Hepatocyte (in vitro differentiated cells): ENCODE results near the gene RBM47. TPM values are rescaled to one million over a fixed set of nuclear protein-coding genes. Genes with fewer than 3 reads are reported as not detected.
"Not testable (repeated sequence)": the region's sequence is repeated elsewhere in the genome, so short reads cannot be mapped to it uniquely, and the experiment has no call there.

Experiments used
- DNase-seq: peaks from one replicate; pipeline ENCODE4 v3.0.0-alpha.2; 2016; ENCODE audit warnings: low spot score
- H2AFZ ChIP-seq: fragments of 200-600 bp; sonication (generic); 2 replicates; pipeline ENCODE4 v1.6.0; 2016; ENCODE audit warnings: antibody characterized with exemption, mild to moderate bottlenecking
- H3K27ac ChIP-seq: fragments of 200-600 bp; sonication (generic); 2 replicates; pipeline ENCODE4 v1.5.1; 2016; ENCODE audit warnings: mild to moderate bottlenecking
- H3K27me3 ChIP-seq: fragments of 200-600 bp; sonication (generic); 2 replicates; pipeline ENCODE4 v1.6.1; 2016
- H3K36me3 ChIP-seq: fragments of 200-600 bp; sonication (generic); replicated peaks from 2 replicates; pipeline ENCODE4 v1.5.1; 2016; ENCODE audit warnings: low read depth; ENCODE audit not compliant: insufficient read depth
- H3K4me1 ChIP-seq: fragments of 200-600 bp; sonication (generic); 2 replicates; pipeline ENCODE4 v1.5.1; 2016; ENCODE audit warnings: mild to moderate bottlenecking, moderate library complexity; ENCODE audit not compliant: insufficient read depth
- H3K4me2 ChIP-seq: fragments of 200-600 bp; sonication (generic); 2 replicates; pipeline ENCODE4 v1.6.0; 2016
- H3K4me3 ChIP-seq: fragments of 200-600 bp; sonication (generic); 2 replicates; pipeline ENCODE4 v1.5.1; 2016; ENCODE audit warnings: mild to moderate bottlenecking
- H3K79me2 ChIP-seq: fragments of 200-600 bp; sonication (generic); 2 replicates; pipeline ENCODE4 v1.6.0; 2017; ENCODE audit warnings: mild to moderate bottlenecking
- H3K9me2 ChIP-seq: fragments of 200-600 bp; sonication (generic); replicated peaks from 2 replicates; pipeline ENCODE4 v1.6.0; 2017; ENCODE audit warnings: mild to moderate bottlenecking; ENCODE audit not compliant: insufficient read depth
- H3K9me3 ChIP-seq: fragments of 200-600 bp; sonication (generic); 2 replicates; pipeline ENCODE4 v1.5.1; 2016; ENCODE audit warnings: low read depth, mild to moderate bottlenecking
- H4K20me1 ChIP-seq: fragments of 200-600 bp; sonication (generic); 2 replicates; pipeline ENCODE4 v1.6.0; 2016; ENCODE audit warnings: mild to moderate bottlenecking; ENCODE audit not compliant: insufficient read depth, poor library complexity, severe bottlenecking
- CTCF ChIP-seq: fragments of 200-600 bp; sonication (generic); IDR thresholded peaks from 2 replicates; pipeline ENCODE4 v1.5.1; 2016; ENCODE audit warnings: antibody characterized with exemption, mild to moderate bottlenecking; ENCODE audit not compliant: poor library complexity
- EZH2 ChIP-seq: fragments of 200-600 bp; sonication (generic); IDR thresholded peaks from 2 replicates; pipeline ENCODE4 v1.6.1; 2016; ENCODE audit warnings: antibody characterized with exemption, mild to moderate bottlenecking, borderline replicate concordance
- EZH2phosphoT487 ChIP-seq: fragments of 200-600 bp; sonication (generic); IDR thresholded peaks from one replicate; pipeline ENCODE4 v1.6.1; 2018; ENCODE audit warnings: antibody characterized with exemption, mild to moderate bottlenecking, low read depth, moderate library complexity; ENCODE audit not compliant: unreplicated experiment, severe bottlenecking
- WGBS: methylation state at CpG from one replicate; pipeline ENCODE4 v1.1.6; 2016; ENCODE audit warnings: low lambda C conversion rate; ENCODE audit errors: missing lambda C conversion rate; 5-methylcytosine and 5-hydroxymethylcytosine counted together
- polyA plus RNA-seq: library from polyadenylated mRNA; unstranded; fragments of >200 nt; fragmentation: Nextera tagmentation; extraction: Ambion mirVana; gene quantifications from 2 replicates; pipeline ENCODE4 v1.2.1, GENCODE V29; 2016
- total RNA-seq: library from RNA; depleted of rRNA; stranded (reverse); fragments of >200 nt; gene quantifications from 2 replicates; pipeline ENCODE4 v1.2.3, GENCODE V29; 2014

Gene RBM47
- total and polyA plus RNA-seq, 2 experiments from 2014 or later, result 49.8 to 137 TPM

GRCh38 chr4:40562681-40563080 lies 67.0 kb downstream of the RBM47 start:
- 77% methylated on average over 7 of the region's 7 CpGs for WGBS
- H3K4me3 ChIP-seq, result no peak overlapping the region

DNA sequence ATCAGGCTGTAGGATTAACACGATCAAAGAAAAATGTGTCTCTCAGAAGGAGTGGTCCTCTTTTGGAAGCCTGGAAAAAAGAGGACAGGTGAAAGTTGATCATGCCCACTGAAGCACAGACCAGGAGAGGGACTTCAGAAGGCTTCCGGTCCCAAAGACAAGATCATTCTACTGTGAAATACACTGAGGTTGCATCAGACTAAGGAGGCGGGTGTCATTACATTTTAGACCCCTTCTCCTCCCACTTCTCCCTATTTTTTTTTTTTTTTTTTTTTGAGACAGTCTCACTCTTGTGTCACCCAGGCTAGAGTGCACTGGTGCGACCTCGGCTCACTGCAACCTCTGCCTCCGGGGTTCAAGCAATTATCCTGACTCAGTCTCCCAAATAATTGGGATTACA lies 67.5 kb downstream of the RBM47 start:
- no peak for TF ChIP-seq EZH2phosphoT487
- H3K27me3 ChIP-seq, result no peaks in the 10 kb centered on the region
- no peak overlapping the region for H3K27ac ChIP-seq
- no peak overlapping the region for H2AFZ ChIP-seq
- peaks cover 26% of the 10 kb centered on the region for H3K4me1 ChIP-seq
- H3K4me3 ChIP-seq, result no peak overlapping the region
- H3K79me2 ChIP-seq, result peaks cover 42% of the 10 kb centered on the region
- no peaks in the 10 kb centered on the region for H4K20me1 ChIP-seq
- 88% methylated on average over 4 of the region's 6 CpGs for WGBS
- no peaks in the 10 kb centered on the region for H3K36me3 ChIP-seq
- DNase-seq, result no peak
- no peaks in the 10 kb centered on the region for H3K9me2 ChIP-seq
- H3K4me2 ChIP-seq, result no peak overlapping the region
- H3K9me3 ChIP-seq, result no peaks in the 10 kb centered on the region

More at GRCh38 chr4:40562681-40563080, 67.0 kb downstream of the RBM47 start:
- Histone ChIP-seq H3K36me3 (no peaks in the 10 kb centered on the region), H3K4me2 (no peak overlapping the region), H3K79me2 (peaks cover 40% of the 10 kb centered on the region), H3K9me2 (no peaks in the 10 kb centered on the region), H3K4me1 (peaks cover 26% of the 10 kb centered on the region), H3K9me3 (no peaks in the 10 kb centered on the region), H4K20me1 (no peaks in the 10 kb centered on the region), H2AFZ (no peak overlapping the region), H3K27me3 (no peaks in the 10 kb centered on the region), H3K27ac (peak overlapping the region; percentile 39)
- no peak for TF ChIP-seq EZH2phosphoT487
- no peak for TF ChIP-seq EZH2
- DNase-seq, result no peak

GRCh38 chr4:40561543-40562177 lies 68.0 kb downstream of the RBM47 start:
- H3K27ac ChIP-seq, H4K20me1 ChIP-seq, H3K9me2 ChIP-seq, H3K9me3 ChIP-seq, DNase-seq, H2AFZ ChIP-seq, H3K36me3 ChIP-seq, H3K27me3 ChIP-seq, H3K4me2 ChIP-seq, H3K4me3 ChIP-seq: not testable (repeated sequence)
- WGBS, result 97% methylated on average over 7 of the region's 7 CpGs
- H3K4me1 ChIP-seq, result peaks cover 26% of the 10 kb centered on the region
- peaks cover 46% of the 10 kb centered on the region for H3K79me2 ChIP-seq

DNA sequence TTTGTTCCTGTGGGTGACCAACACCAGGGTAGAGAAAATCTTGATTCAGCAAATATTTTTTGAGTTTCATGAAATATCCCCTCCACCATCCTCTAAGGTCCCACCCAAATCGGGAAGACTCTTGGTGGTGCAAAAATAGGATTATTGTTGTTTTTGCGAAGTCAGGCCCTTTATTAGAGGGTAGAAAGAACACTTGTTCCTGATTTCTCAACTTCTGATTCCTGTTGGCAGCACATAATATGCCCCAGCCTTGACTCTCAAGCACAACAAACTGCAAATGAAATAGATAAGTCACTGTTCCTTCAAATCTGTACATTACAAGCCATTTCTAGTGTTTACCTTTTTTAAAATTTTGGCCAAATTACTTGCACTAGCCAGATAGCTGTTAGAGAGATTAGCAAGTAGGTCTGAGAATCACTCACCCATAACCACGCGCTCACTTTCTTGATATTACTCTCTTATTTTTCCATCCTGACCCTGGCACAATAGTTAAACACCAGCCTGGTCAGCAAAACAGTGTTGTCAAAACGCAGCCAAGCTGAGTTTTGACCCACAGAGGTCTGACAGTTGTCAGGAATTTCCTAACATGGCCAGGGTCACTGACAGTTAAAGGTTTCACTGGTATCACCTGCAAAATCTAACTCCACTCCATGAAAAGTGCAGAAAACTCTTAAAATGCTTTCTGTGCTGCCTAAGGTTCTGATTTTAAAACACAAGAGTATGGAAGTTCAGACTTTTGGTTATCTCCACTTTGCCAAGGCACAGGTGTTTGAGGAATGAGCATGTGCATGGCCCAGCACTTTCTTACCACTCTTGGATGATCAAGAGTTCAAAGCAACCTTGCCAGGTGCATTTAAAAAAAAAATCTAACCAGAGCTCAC lies 69.8 kb downstream of the RBM47 start:
- peaks cover 48% of the 10 kb centered on the region for H3K79me2 ChIP-seq
- TF ChIP-seq EZH2phosphoT487, result no peak
- H3K4me1 ChIP-seq, result peaks cover 21% of the 10 kb centered on the region
- H3K9me3 ChIP-seq, result no peaks in the 10 kb centered on the region
- WGBS, result 73% methylated on average over 5 of the region's 5 CpGs
- H4K20me1 ChIP-seq, result no peaks in the 10 kb centered on the region
- H3K9me2 ChIP-seq, result no peaks in the 10 kb centered on the region
- H3K36me3 ChIP-seq, result no peaks in the 10 kb centered on the region
- no peaks in the 10 kb centered on the region for H3K27me3 ChIP-seq
- H3K4me3 ChIP-seq, result no peak overlapping the region
- DNase-seq, result no peak
- H3K4me2 ChIP-seq, result no peak overlapping the region
- H3K27ac ChIP-seq, result peak overlapping the region; percentile 68
- H2AFZ ChIP-seq, result no peak overlapping the region

DNA sequence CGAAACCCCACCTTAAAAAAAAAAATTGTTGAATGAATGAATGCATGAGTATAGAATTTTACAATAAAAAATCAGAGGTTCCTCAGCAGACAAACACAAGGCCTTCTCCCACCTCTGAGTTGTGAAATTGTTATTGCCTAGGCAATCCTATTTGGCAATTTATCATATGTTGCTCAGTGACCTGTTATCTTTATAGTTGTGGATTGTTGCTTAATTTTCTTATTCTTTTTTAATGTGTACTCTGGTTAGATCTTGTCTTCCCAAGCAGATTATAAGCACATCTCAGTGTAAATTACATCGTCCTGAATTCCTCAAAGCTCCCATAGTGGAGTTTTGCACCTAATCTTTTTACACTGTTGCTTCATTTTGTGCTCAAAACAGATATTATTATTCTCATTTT lies 71.9 kb downstream of the RBM47 start:
- no peak for DNase-seq
- H3K4me3 ChIP-seq, result no peak overlapping the region
- no peak overlapping the region for H3K4me2 ChIP-seq
- H3K27me3 ChIP-seq, result no peaks in the 10 kb centered on the region
- no peaks in the 10 kb centered on the region for H3K36me3 ChIP-seq
- WGBS, result 88% methylated on average over 2 of the region's 2 CpGs
- H3K79me2 ChIP-seq, result peaks cover 55% of the 10 kb centered on the region
- H2AFZ ChIP-seq, result no peak overlapping the region
- no peaks in the 10 kb centered on the region for H3K9me2 ChIP-seq
- no peaks in the 10 kb centered on the region for H3K9me3 ChIP-seq
- peaks cover 11% of the 10 kb centered on the region for H3K4me1 ChIP-seq
- no peak for TF ChIP-seq EZH2
- TF ChIP-seq CTCF, result no peak
- TF ChIP-seq EZH2phosphoT487, result no peak
- H4K20me1 ChIP-seq, result no peaks in the 10 kb centered on the region
- H3K27ac ChIP-seq, result no peak overlapping the region
